DMS79 treated with DMSO at 0.1 percent for 48 hours (cell line): ENCODE results near the gene ARAP1.

Source experiments
- DNase-seq: peaks from one replicate; lab custom pipeline; 2025; lab: John Stamatoyannopoulos, UW

ARAP1 gene

GRCh38 chr11:72742513-72743320 lies 9.5 kb downstream of the ARAP1 start:
- DNase-seq = no peak

DNA sequence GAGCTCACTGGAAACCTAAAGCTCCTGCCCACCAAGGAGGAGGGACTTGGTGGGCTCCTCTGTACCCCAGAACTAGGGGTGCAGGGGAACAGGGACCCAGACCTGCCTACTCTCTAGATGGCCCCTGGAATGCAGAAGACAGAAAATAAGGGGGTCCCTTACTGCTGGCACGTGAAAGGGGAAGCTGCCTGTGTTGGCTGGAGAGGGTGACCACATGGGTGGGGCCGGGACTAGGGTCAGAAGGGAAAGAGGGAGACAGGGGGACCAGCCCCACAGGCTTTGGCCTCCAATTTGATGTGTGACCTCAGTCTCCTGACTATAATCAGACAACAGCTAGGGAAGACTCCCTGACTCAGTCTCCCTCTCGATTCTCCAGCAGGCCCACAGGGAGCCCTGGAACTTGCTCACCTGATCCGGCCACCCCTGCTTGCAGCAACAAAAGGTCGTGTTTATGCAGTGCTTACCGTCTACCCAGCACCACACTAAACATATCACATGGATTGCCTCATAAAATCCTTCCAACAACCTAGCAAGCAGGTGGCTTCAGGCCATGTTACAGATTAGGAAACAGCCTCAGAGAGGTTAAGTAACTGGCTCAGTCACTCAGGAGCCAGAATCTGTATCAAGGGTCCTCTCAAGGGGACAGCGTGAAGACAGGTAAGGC lies 10.2 kb downstream of the ARAP1 start:
- DNase-seq = no peak

DNA sequence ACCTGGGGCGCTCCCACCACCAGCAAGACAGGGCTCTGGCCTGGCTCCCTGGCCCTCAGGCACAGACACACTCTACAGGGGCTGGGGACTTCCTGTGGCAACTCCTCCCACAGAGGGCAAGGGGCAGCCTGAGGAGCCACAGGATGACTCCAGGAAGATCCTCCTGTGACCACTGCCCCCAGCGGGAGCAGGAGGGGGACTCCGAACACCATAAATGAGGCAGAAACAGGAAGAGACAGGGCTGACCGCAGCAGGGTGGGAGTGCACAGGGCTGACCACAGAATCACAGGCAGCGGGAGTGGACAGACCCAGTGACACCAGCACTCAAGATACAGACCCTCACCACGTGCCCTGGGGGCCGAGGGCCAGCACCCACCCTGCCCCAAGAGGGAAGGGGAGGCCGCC lies 10.8 kb downstream of the ARAP1 start:
- DNase-seq = no peak

GRCh38 chr11:72740562-72741428 lies 11.4 kb downstream of the ARAP1 start:
- DNase-seq = no peak

- no peak for DNase-seq
These were observed 12.2 kb downstream of the ARAP1 start for GRCh38 chr11:72740060-72740424.

- no peak for DNase-seq
These were observed 12.8 kb downstream of the ARAP1 start for GRCh38 chr11:72739240-72740059.

DNA sequence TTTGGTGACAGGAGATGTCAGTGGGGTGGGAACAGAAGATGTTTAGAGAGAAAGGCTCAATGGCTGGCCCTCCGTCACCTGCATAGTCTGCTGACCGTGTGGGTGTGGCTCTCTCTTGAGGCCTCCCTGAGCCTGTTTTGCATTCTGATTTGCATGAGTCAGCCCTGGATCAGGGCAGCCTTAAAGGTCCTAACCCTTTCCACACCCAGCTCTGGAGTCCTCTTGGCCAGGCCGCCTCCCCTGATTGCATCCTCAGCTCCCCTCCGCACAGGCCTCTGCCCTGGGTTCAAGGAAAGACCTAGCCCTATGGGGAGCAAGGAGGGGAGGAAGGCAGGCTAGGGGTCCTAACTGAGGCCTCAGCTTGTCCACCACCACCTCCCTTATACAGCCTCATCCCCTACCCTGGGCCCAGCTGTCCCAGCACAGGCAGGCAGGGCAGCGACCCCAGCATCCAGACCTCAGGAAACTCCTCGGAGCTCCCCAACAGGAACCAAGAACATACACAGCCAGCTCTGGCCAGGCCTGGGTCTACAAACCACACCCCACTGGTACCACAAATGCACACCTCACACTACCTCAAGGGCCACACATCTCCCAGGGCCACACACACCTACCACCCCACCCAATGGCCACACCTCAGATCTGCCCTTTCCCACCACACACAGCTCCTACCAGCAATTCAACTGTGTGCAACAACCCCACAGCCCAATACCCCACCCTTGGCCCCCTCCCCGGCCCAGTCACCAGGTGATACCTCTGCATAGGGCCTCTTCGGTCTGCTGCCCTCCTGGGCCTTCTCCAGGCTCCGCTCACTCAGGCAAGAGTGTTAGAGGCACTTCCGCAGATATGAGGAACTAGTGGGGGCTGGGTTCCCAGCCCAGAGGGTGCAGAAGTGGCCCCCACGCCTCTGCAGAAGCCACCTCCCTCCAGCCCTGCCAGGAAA lies 13.7 kb downstream of the ARAP1 start:
- no peak for DNase-seq

DNA sequence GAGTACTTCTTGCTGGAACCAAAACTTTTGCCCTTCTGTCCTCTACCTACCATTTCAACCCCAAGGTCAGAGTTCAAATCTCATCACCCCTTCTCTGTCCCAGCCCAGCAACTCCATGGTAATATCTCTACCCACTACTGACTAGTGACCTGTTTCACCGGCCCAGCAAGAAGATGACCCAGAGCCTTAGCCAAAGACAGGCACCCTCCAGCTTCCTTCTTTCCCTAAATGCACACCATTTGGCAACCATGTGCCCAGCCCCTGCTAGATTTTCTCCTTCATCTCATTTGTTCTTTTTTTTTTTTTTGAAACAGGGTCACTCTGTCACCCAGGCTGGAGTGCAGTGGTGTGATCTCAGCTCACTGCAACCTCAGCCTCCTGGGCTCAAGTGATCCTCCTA lies 14.9 kb downstream of the ARAP1 start:
- no peak for DNase-seq

- DNase-seq = no peak
These were observed 15.6 kb downstream of the ARAP1 start for GRCh38 chr11:72736452-72737069.

- DNase-seq = no peak
These were observed 16.6 kb downstream of the ARAP1 start for GRCh38 chr11:72735495-72736027.

- DNase-seq = no peak
These were observed 19.9 kb downstream of the ARAP1 start for GRCh38 chr11:72732329-72732728.

DNA sequence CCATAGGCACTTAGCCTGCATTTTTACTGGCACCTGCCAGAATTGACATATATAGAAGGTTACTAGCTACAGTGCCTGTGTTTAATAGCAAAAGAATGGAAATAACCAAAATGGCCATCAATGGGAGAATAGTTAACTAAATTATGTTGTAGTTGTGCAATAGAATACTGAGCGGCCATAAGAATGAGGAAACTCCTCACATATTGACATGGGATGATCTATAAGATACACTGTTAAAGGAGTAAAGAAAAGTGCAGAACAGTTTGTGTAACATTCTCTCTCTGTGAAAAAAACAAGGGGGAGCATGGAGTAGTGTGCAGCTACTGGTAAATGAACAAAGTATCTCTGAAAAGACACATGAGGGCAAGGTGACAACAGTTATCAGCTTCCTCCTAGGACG lies 21.5 kb downstream of the ARAP1 start:
- no peak for DNase-seq

DNA sequence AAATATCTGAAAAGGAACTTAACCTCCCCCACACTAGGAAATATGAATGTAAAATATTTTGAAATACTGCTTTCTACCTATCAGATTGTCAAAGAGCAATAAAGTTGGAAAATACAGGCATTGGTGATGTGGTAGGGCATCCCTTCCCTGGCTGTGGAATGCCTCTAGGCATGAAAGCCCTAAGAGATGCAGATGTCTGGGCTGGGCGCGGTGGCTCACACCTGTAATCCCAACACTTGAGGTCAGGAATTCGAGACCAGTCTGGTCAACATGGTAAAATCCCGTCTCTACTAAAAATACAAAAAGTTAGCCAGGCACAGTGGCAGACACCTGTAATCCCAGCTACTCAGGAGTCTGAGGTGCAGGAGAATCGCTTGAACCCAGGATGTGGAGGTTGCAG lies 22.0 kb downstream of the ARAP1 start:
- no peak for DNase-seq

GRCh38 chr11:72727521-72727920 lies 24.7 kb downstream of the ARAP1 start:
- DNase-seq = no peak

GRCh38 chr11:72726266-72727220 lies 25.7 kb downstream of the ARAP1 start:
- DNase-seq = no peak

DNA sequence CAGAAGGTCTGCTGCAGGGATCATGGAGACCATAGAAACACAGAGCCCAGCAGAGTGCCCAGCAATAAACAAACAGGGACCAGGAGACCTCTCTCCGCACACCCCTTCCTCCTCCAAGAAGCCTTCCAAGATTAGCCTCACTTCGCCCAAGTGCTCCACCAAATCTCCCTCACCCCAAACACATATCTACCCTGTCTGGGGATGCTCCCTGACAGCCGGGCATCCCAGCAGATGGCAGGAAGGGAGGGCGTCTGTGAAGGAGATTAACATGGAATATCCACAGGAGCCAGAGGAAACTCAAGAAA lies 26.5 kb downstream of the ARAP1 start:
- no peak for DNase-seq

DNA sequence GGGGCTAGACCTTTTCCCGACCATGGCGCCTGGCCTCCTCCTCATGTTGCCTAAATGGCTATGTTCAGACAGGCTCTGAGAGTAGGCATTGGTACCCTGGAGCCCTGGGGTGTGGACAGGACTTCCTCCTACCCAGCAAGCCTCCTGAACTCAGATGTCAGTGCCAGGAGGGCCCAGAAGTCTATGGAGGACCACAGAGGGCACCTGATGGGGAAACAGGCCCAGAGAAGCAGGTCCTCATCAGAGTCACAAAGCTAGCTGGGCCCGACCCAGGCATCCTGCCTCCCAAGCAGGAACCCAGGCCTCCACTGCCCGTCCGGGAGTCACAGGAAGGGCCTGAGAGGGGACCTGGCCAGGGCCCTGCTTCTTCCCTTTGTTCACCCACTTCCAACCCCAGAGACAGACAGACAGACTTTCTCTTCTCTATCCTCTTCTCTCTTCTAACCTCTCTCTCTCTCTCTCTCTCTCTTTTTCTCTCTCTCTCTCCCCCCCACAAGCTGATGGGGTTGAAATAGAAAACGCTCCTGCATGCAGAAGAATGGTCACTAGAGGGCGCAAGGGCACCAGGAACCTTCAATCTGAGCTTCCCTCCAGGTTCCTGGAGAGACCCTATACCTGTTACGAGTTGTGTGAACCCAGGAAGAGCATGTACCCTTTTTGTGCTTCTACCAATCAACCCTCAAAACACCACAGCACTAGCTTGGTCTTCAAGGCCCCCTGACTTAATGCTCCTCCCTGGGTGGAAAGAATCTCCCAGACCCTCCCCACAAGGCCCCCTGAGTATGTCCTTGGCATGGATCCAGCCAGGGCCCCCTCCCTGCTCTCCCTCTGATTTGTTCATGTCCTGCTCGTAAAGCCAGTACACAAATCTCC lies 27.1 kb downstream of the ARAP1 start:
- peak; percentile 93 for DNase-seq

- DNase-seq = no peak
These were observed 28.1 kb downstream of the ARAP1 start for GRCh38 chr11:72724021-72724551.
